IMR-90 (cell line): ENCODE data around the gene SPAG7. TPM values are rescaled to one million over a fixed set of nuclear protein-coding genes. Genes with fewer than 3 reads are reported as not detected.
A peak's percentile ranks its signal among the peaks of the same experiment; 100 is the strongest.

Source experiments
- ATAC-seq: fragments of 200-7000 bp; cut with Tn5 transposase; 2 replicates; pipeline ENCODE4 v1.9.1; 2020; ENCODE audit warnings: low read depth, mild to moderate bottlenecking, moderate library complexity
- BruUV-seq: library from RNA; stranded (reverse); fragments of 400-500 nt; replicated peaks from 2 replicates; lab custom pipeline; 2021; lab: Mats Ljungman, UMichigan
- CTCF ChIA-PET: fragments of 300-600 bp; formaldehyde crosslinking; extraction: SDS; loops from one replicate; lab custom pipeline; 2021; ENCODE audit warnings: antibody characterized with exemption; lab: Yijun Ruan, JAX
- POLR2A ChIA-PET: fragments of 300-600 bp; sonication (Branson Sonifier 250); formaldehyde crosslinking; loops from one replicate; lab custom pipeline; 2022; ENCODE audit warnings: antibody characterized with exemption; ENCODE audit not compliant: unreplicated experiment; lab: Charles Lee
- DNase-seq: peaks from one replicate; pipeline ENCODE4 v3.0.0; 2013
- H2AFZ ChIP-seq: replicated peaks from 2 replicates; pipeline ENCODE3; 2013; ENCODE audit warnings: low read length, mild to moderate bottlenecking; ENCODE audit not compliant: poor library complexity
- H2AK5ac ChIP-seq: 2 replicates; pipeline ENCODE4 v1.6.1; 2013; ENCODE audit warnings: low read depth, low read length, inconsistent platforms
- H2AK9ac ChIP-seq: replicated peaks from 2 replicates; pipeline ENCODE3; 2013; ENCODE audit warnings: mild to moderate bottlenecking, low read depth, low read length, moderate library complexity; ENCODE audit not compliant: poor library complexity
- H2BK120ac ChIP-seq: 2 replicates; pipeline ENCODE4 v1.6.1; 2013; ENCODE audit warnings: low read depth, low read length, inconsistent platforms
- H2BK15ac ChIP-seq: 3 replicates; pipeline ENCODE4 v1.6.1; 2013; ENCODE audit warnings: low read depth, low read length, inconsistent platforms
- H2BK20ac ChIP-seq: 2 replicates; pipeline ENCODE4 v1.6.1; 2013; ENCODE audit warnings: low read depth, mild to moderate bottlenecking, inconsistent platforms, low read length, moderate library complexity
- H2BK5ac ChIP-seq: 2 replicates; pipeline ENCODE4 v1.6.1; 2013; ENCODE audit warnings: mild to moderate bottlenecking, low read depth, low read length, inconsistent platforms; ENCODE audit not compliant: poor library complexity, severe bottlenecking
- H3K14ac ChIP-seq: replicated peaks from 2 replicates; pipeline ENCODE4 v1.6.1; 2013; ENCODE audit warnings: low read depth, low read length, inconsistent platforms
- H3K18ac ChIP-seq: 2 replicates; pipeline ENCODE4 v1.6.1; 2013; ENCODE audit warnings: low read depth, low read length, control low read depth
- H3K23ac ChIP-seq: 2 replicates; pipeline ENCODE4 v1.6.1; 2013; ENCODE audit warnings: low read depth, low read length, inconsistent platforms
- H3K27ac ChIP-seq: 2 replicates; pipeline ENCODE4 v1.5.1; 2013; ENCODE audit warnings: mild to moderate bottlenecking, control low read depth, low read length; ENCODE audit not compliant: insufficient read depth
- H3K27me3 ChIP-seq: 2 replicates; pipeline ENCODE4 v1.6.1; 2013; ENCODE audit warnings: low read length; ENCODE audit not compliant: control insufficient read depth, insufficient read depth
- H3K36me3 ChIP-seq: 2 replicates; pipeline ENCODE4 v1.6.1; 2013; ENCODE audit warnings: low read length, mixed read lengths; ENCODE audit not compliant: control insufficient read depth, insufficient read depth
- H3K4ac ChIP-seq: 2 replicates; pipeline ENCODE4 v1.6.1; 2013; ENCODE audit warnings: low read depth, low read length, inconsistent platforms
- H3K4me1 ChIP-seq: 2 replicates; pipeline ENCODE4 v1.6.1; 2013; ENCODE audit warnings: low read length, mixed read lengths; ENCODE audit not compliant: control insufficient read depth, insufficient read depth
- H3K4me2 ChIP-seq: 2 replicates; pipeline ENCODE4 v1.6.1; 2013; ENCODE audit warnings: low read depth, mild to moderate bottlenecking, control low read depth, low read length, moderate library complexity
- H3K4me3 ChIP-seq: 2 replicates; pipeline ENCODE4 v1.5.1; 2013; ENCODE audit warnings: low read depth, mild to moderate bottlenecking, control low read depth, low read length, moderate library complexity; ENCODE audit not compliant: insufficient read depth
- H3K56ac ChIP-seq: 2 replicates; pipeline ENCODE4 v1.6.1; 2013; ENCODE audit warnings: low read length, inconsistent platforms; ENCODE audit not compliant: insufficient read depth; ENCODE audit errors: extremely low read depth
- H3K79me1 ChIP-seq, 2 experiments: 2 replicates each; pipeline ENCODE4 v1.6.1; 2013; ENCODE audit warnings: low read length in 2 of 2, inconsistent platforms in 1 of 2, low read depth in 1 of 2
- H3K9ac ChIP-seq: 2 replicates; pipeline ENCODE4 v1.6.1; 2013; ENCODE audit warnings: low read depth, low read length, control low read depth
- H3K9me1 ChIP-seq: 2 replicates; pipeline ENCODE4 v1.6.1; 2013; ENCODE audit warnings: low read length, inconsistent platforms; ENCODE audit not compliant: insufficient read depth
- H3K9me3 ChIP-seq: 2 replicates; pipeline ENCODE4 v1.6.1; 2013; ENCODE audit warnings: low read length; ENCODE audit not compliant: control insufficient read depth, insufficient read depth
- H4K20me1 ChIP-seq: 2 replicates; pipeline ENCODE4 v1.6.1; 2013; ENCODE audit warnings: low read length, inconsistent platforms; ENCODE audit not compliant: insufficient read depth
- H4K5ac ChIP-seq: 2 replicates; pipeline ENCODE4 v1.6.1; 2013; ENCODE audit warnings: mild to moderate bottlenecking, low read depth, low read length, control low read depth
- H4K8ac ChIP-seq, 2 experiments: 2 replicates each; pipeline ENCODE4 v1.6.1; 2013; ENCODE audit warnings: low read depth in 2 of 2, low read length in 2 of 2, control low read depth in 1 of 2, inconsistent platforms in 1 of 2
- H4K91ac ChIP-seq: 2 replicates; pipeline ENCODE4 v1.6.1; 2013; ENCODE audit warnings: low read depth, low read length, inconsistent platforms; ENCODE audit not compliant: insufficient read depth
- BHLHE40 ChIP-seq: fragments of 150-350 bp; IDR thresholded peaks from 2 replicates; pipeline ENCODE4 v1.6.1; 2016; ENCODE audit warnings: mild to moderate bottlenecking, low read depth, low read length
- CEBPB ChIP-seq: IDR thresholded peaks from 2 replicates; pipeline ENCODE4 v1.6.1; 2012; ENCODE audit warnings: low read depth, low read length, improper control_type of control experiment
- CHD1 ChIP-seq: IDR thresholded peaks from 2 replicates; pipeline ENCODE4 v1.6.1; 2012; ENCODE audit warnings: low read depth, low read length, improper control_type of control experiment
- FOS ChIP-seq: fragments of 150-350 bp; IDR thresholded peaks from 2 replicates; pipeline ENCODE4 v1.6.1; 2016; ENCODE audit warnings: low read depth, low read length
- MAFK ChIP-seq: IDR thresholded peaks from 2 replicates; pipeline ENCODE4 v1.6.1; 2012; ENCODE audit warnings: low read depth, low read length, improper control_type of control experiment
- MAZ ChIP-seq: IDR thresholded peaks from 2 replicates; pipeline ENCODE4 v1.6.1; 2012; ENCODE audit warnings: low read depth, mild to moderate bottlenecking, low read length, improper control_type of control experiment, moderate library complexity, borderline replicate concordance
- MXI1 ChIP-seq: IDR thresholded peaks from 2 replicates; pipeline ENCODE4 v1.6.1; 2012; ENCODE audit warnings: low read depth, mild to moderate bottlenecking, low read length, moderate library complexity, borderline replicate concordance
- NFE2L2 ChIP-seq: fragments of 150-350 bp; IDR thresholded peaks from 2 replicates; pipeline ENCODE4 v1.6.1; 2016; ENCODE audit warnings: low read depth, mild to moderate bottlenecking, low read length
- RCOR1 ChIP-seq: IDR thresholded peaks from 2 replicates; pipeline ENCODE4 v1.6.1; 2012; ENCODE audit warnings: mild to moderate bottlenecking, low read length, improper control_type of control experiment; ENCODE audit not compliant: insufficient replicate concordance
- SMC3 ChIP-seq: fragments of 150-350 bp; IDR thresholded peaks from 2 replicates; pipeline ENCODE4 v1.6.1; 2016; ENCODE audit warnings: low read depth, mild to moderate bottlenecking, antibody characterized with exemption, low read length, moderate library complexity
- WGBS, 2 experiments: methylation state at CpG; one replicate each; pipeline versions ENCODE4 v1.1.5 to v1.1.7; 2013; ENCODE audit warnings: missing lambda C conversion rate in 2 of 2; ENCODE audit not compliant: insufficient read length in 1 of 2; ENCODE audit errors: extremely low coverage in 2 of 2; 5-methylcytosine and 5-hydroxymethylcytosine counted together
- dilution Hi-C: fragments of 300-500 bp; cut with HindIII; formaldehyde crosslinking; loops from one replicate; pipeline ENCODE4 v1.14.3; 2018; ENCODE audit warnings: low sequenced_read_pairs; ENCODE audit not compliant: unreplicated experiment
- in situ Hi-C: fragments of 300-500 bp; cut with MboI; formaldehyde crosslinking; loops from 3 replicates; pipeline ENCODE4 v1.14.3; 2019; ENCODE audit warnings: low sequenced_read_pairs, inconsistent platforms, mixed read lengths
- intact Hi-C: fragments of 100-400 bp; cut with micrococcal nuclease; formaldehyde crosslinking; loops from 2 replicates; pipeline ENCODE4 v1.10.0; 2022
- polyA plus RNA-seq, 3 experiments: library from polyadenylated mRNA; depleted of rRNA; stranded (reverse); fragments of >200 nt; gene quantifications; 2 replicates each; pipeline ENCODE4 v1.2.3, GENCODE V29; 2012; ENCODE audit warnings: low replicate concordance in 1 of 3
- total RNA-seq: library from RNA; depleted of rRNA; stranded (reverse); fragments of >200 nt; gene quantifications from 2 replicates; pipeline ENCODE4 v1.2.3, GENCODE V29; 2012
- TF ChIP-seq, protein P1 (sequence below): fragments of 150-350 bp; IDR thresholded peaks from 2 replicates; pipeline ENCODE4 v1.6.1; 2016; ENCODE audit warnings: low read depth, mild to moderate bottlenecking, low read length, moderate library complexity, borderline replicate concordance
- TF ChIP-seq, protein P2 (sequence below): conservative IDR thresholded peaks from 2 replicates; pipeline ENCODE4 v1.5.1; 2012; ENCODE audit warnings: mild to moderate bottlenecking, low read depth, low read length, improper control_type of control experiment

The SPAG7 gene
- total and polyA plus RNA-seq, 2 of the 4 experiments (the other 2 are of a cell fraction), result 50.2 to 108 TPM

DNA sequence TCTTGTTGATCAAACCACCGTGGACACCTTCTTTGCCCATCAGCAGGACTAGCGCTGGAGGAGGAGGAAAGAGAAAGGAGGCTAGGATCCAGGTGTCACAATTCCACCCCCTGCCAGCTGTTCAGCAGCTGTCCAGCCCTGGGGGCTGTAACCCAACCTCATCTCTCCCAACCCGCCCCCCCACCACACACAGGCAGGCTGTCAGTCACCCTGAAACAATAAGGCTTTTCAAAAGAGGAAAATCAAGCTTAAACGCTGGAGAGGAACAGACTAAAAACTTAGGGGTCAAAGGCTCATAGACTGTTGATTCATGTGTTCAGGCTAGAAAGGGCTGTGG lies 21.7 kb downstream of the SPAG7 start (continued):
- TF ChIP-seq MXI1 (no peak), NFE2L2 (no peak), CHD1 (no peak), MAZ (no peak)

DNA sequence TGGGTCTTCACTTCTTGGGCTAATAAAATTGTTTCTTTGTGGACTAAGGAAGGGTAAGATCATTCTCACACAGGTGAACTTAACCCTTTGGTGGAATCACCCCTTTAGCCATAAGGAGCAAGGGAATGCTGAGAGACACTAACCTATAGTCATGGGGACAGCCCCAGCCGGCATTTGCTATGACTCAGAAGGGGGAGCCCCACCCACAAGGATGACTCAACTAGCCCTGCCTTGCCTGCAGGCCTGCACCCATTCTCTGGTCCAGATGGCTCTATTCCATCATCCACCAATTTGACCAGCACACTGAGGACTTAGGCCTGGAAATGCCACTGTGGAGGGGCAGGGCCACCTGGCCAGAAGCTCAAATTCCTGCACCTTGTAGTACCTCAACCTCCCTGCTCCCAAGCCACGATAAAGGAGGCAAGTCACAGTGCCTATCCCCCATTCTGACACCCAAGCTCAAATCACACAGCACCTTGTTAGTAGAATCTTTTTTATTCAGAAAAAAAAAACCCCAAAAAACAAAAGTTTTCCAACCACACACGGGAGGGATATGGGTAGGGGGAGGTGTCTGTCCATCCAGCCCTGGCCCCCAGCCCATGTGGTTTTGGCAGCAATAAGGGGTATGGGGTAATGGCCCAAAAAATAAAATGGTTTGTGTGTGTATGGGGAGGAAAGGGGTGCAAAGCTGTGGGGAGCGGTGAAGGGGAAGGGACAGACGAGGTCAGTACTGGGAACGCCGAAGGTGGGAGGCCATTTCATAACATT lies 22.3 kb downstream of the SPAG7 start:
- Histone ChIP-seq H2BK120ac (no peak overlapping the region), H3K9me3 (no peaks in the 10 kb centered on the region), H2AK9ac (peak overlapping the region; percentile 46), H3K56ac (peak overlapping the region; percentile 26; the same call in 1 of the 2 replicates), H3K4me2 (peak overlapping the region; percentile 78), H2BK20ac (no peak overlapping the region), H3K4ac (peak overlapping the region; percentile 74), H3K18ac (no peak overlapping the region), H2AFZ (no peak overlapping the region), H2BK15ac (no peak overlapping the region), H4K5ac (no peak overlapping the region), H4K8ac (no peak overlapping the region; a peak in 1 of 4 replicates), H3K79me1 (peaks cover 12 to 47% of the 10 kb centered on the region in 2 experiments; a peak in 3 of 4 replicates), H4K91ac (no peak overlapping the region), H3K9me1 (peaks cover 9% of the 10 kb centered on the region; the same call in 1 of the 2 replicates), H3K14ac (peak overlapping the region; percentile 95; the same call in 1 of the 2 replicates), H2AK5ac (peak overlapping the region; percentile 94), H3K27me3 (no peaks in the 10 kb centered on the region), H4K20me1 (peaks cover 66% of the 10 kb centered on the region), H3K27ac (peak overlapping the region; percentile 96), H3K9ac (peak overlapping the region; percentile 97), H2BK5ac (peak overlapping the region; percentile 98), H3K36me3 (peaks cover 41% of the 10 kb centered on the region), H3K4me1 (peaks cover 16% of the 10 kb centered on the region), H3K4me3 (no peak overlapping the region), H3K23ac (peak overlapping the region; percentile 65)
- POLR2A ChIA-PET, result interaction anchor here (0.7 to 2.2 kb wide), 3 partner anchors 22 to 52 kb away, joined by 3 to 6 read pairs (median 4); partner anchors contain the start of genes CAMTA2, INCA1 and SPAG7
- peak; percentile 10 for ATAC-seq
- DNase-seq, result peak; percentile 93
- dilution Hi-C loops, result no loop called here
- WGBS, 2 experiments, result 0 to 100% methylated on average over 1 of the region's 7 CpGs
- in situ Hi-C loops, result no loop called here
- no TSS peak for BruUV-seq
- intact Hi-C loops, result no loop called here
- CTCF ChIA-PET, result no interaction called here
- TF ChIP-seq SMC3, result no peak
- TF ChIP-seq, protein P1, sequence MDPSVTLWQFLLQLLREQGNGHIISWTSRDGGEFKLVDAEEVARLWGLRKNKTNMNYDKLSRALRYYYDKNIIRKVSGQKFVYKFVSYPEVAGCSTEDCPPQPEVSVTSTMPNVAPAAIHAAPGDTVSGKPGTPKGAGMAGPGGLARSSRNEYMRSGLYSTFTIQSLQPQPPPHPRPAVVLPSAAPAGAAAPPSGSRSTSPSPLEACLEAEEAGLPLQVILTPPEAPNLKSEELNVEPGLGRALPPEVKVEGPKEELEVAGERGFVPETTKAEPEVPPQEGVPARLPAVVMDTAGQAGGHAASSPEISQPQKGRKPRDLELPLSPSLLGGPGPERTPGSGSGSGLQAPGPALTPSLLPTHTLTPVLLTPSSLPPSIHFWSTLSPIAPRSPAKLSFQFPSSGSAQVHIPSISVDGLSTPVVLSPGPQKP, result no peak
- peak; percentile 36; the same call in 1 of the 2 replicates for TF ChIP-seq CEBPB
- TF ChIP-seq, protein P2, sequence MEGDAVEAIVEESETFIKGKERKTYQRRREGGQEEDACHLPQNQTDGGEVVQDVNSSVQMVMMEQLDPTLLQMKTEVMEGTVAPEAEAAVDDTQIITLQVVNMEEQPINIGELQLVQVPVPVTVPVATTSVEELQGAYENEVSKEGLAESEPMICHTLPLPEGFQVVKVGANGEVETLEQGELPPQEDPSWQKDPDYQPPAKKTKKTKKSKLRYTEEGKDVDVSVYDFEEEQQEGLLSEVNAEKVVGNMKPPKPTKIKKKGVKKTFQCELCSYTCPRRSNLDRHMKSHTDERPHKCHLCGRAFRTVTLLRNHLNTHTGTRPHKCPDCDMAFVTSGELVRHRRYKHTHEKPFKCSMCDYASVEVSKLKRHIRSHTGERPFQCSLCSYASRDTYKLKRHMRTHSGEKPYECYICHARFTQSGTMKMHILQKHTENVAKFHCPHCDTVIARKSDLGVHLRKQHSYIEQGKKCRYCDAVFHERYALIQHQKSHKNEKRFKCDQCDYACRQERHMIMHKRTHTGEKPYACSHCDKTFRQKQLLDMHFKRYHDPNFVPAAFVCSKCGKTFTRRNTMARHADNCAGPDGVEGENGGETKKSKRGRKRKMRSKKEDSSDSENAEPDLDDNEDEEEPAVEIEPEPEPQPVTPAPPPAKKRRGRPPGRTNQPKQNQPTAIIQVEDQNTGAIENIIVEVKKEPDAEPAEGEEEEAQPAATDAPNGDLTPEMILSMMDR, result no peak
- no peak for TF ChIP-seq RCOR1
- TF ChIP-seq MAFK, result no peak
- peak; percentile 57; the same call in 1 of the 2 replicates for TF ChIP-seq BHLHE40
- peak; percentile 98 for TF ChIP-seq FOS
- peak; percentile 32; the same call in 1 of the 2 replicates for TF ChIP-seq MAZ
